Neutrophil (primary cell): Measurements from ENCODE around the gene EPHA5.

ENCODE experiments used
- H3K27ac ChIP-seq: fragments of 200-600 bp; sonication (generic); 2 replicates; pipeline ENCODE4 v1.5.1; 2016; ENCODE audit warnings: mild to moderate bottlenecking, moderate library complexity
- H3K27me3 ChIP-seq: fragments of 200-600 bp; sonication (generic); 2 replicates; pipeline ENCODE4 v1.6.0; 2016; ENCODE audit warnings: mild to moderate bottlenecking
- H3K36me3 ChIP-seq: fragments of 200-600 bp; sonication (generic); 2 replicates; pipeline ENCODE4 v1.5.1; 2017
- H3K4me1 ChIP-seq, 2 experiments: fragments of 200-600 bp in 1 of 2; sonication (generic) in 1 of 2; 1 replicate in 1 of 2; 2 replicates in 1 of 2; pipeline versions ENCODE4 v1.5.1 to v1.6.1; 2013 to 2016; ENCODE audit warnings: low read depth in 1 of 2, low read length in 1 of 2, mild to moderate bottlenecking in 1 of 2, moderate library complexity in 1 of 2; ENCODE audit not compliant: control insufficient read depth in 1 of 2, insufficient read depth in 1 of 2
- H3K4me3 ChIP-seq, 2 experiments: fragments of 200-600 bp in 1 of 2; sonication (generic) in 1 of 2; 1 replicate in 1 of 2; 2 replicates in 1 of 2; pipeline ENCODE4 v1.5.1; 2013 to 2016; ENCODE audit warnings: low read depth in 1 of 2, low read length in 1 of 2, mild to moderate bottlenecking in 1 of 2, moderate library complexity in 1 of 2
- H3K9me3 ChIP-seq: fragments of 200-600 bp; sonication (generic); 2 replicates; pipeline ENCODE4 v1.5.1; 2016
- TF ChIP-seq, protein P1 (sequence below): fragments of 200-600 bp; sonication (generic); IDR thresholded peaks from 2 replicates; pipeline ENCODE4 v1.5.1; 2016; ENCODE audit warnings: antibody characterized with exemption

EPHA5 gene

DNA sequence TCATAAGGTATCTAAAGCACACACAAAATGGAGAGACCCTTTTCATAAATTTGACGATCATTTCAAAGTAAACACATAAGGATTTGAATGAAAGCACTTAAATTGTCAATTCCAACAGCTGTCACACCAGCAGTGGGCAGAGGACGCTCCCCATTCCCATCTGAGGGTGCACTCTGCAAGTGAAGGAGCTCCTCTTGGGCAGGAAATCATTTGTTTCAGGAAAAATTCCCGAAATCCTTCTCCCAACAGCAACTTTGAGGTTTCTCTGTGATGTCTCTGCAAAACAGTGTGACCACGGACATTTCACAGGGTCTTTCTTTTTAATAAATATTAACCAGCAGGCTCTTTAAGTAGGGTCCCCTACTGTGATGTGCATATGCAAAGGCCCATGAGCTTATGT, 111.0 kb downstream of the EPHA5 start:
- no peaks in the 10 kb centered on the region for H3K4me1 ChIP-seq
- H3K4me3 ChIP-seq = no peak overlapping the region
- no peaks in the 10 kb centered on the region for H3K9me3 ChIP-seq
- TF ChIP-seq, protein P1, sequence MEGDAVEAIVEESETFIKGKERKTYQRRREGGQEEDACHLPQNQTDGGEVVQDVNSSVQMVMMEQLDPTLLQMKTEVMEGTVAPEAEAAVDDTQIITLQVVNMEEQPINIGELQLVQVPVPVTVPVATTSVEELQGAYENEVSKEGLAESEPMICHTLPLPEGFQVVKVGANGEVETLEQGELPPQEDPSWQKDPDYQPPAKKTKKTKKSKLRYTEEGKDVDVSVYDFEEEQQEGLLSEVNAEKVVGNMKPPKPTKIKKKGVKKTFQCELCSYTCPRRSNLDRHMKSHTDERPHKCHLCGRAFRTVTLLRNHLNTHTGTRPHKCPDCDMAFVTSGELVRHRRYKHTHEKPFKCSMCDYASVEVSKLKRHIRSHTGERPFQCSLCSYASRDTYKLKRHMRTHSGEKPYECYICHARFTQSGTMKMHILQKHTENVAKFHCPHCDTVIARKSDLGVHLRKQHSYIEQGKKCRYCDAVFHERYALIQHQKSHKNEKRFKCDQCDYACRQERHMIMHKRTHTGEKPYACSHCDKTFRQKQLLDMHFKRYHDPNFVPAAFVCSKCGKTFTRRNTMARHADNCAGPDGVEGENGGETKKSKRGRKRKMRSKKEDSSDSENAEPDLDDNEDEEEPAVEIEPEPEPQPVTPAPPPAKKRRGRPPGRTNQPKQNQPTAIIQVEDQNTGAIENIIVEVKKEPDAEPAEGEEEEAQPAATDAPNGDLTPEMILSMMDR = no peak
- H3K36me3 ChIP-seq = no peaks in the 10 kb centered on the region
- H3K27me3 ChIP-seq = no peaks in the 10 kb centered on the region
- H3K27ac ChIP-seq = no peak overlapping the region

DNA sequence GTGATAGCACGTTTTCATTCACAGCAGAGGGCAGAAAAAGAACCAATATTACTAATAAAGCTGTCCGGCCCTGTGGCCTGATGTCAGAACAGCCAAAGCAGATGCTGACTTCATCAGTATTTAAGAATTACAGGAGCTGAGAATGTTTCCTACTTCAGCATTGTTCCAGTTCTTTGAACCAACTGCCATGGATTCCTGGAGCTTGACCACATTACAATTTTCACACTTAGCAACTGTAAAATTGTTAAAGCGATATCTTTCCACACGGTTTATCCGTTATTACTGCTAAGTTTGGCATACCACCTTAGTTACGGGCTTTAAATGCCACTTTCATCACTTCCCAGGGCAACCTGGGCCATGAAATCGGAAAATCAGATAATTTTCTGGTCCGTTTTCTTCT, 118.2 kb downstream of the EPHA5 start:
- Histone ChIP-seq H3K4me1 (no peaks in the 10 kb centered on the region), H3K27me3 (no peaks in the 10 kb centered on the region), H3K4me3 (no peak overlapping the region), H3K36me3 (no peaks in the 10 kb centered on the region), H3K9me3 (no peaks in the 10 kb centered on the region), H3K27ac (no peak overlapping the region)
- TF ChIP-seq, protein P1 = no peak

DNA sequence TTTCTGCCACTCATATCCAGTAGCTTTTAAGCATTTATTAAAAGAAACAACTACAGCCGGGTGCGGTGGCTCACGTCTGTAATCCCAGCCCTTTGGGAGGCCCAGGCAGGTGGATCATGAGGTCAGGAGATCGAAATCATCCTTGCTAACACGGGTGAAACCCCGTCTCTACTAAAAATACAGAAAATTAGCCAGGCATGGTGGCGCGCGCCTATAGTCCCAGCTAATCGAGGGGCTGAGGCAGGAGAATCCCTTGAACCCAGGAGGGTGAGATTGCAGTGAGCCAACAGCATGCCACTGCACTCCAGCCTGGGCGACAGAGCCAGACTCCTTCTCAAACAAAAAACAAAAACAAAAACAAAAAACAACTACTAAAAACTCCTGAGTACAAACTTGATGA, 119.8 kb downstream of the EPHA5 start:
- H3K27me3 ChIP-seq = no peaks in the 10 kb centered on the region
- H3K36me3 ChIP-seq = no peaks in the 10 kb centered on the region
- TF ChIP-seq, protein P1 = no peak
- no peaks in the 10 kb centered on the region for H3K4me1 ChIP-seq
- H3K9me3 ChIP-seq = no peaks in the 10 kb centered on the region
- no peak overlapping the region for H3K4me3 ChIP-seq
- no peak overlapping the region for H3K27ac ChIP-seq

DNA sequence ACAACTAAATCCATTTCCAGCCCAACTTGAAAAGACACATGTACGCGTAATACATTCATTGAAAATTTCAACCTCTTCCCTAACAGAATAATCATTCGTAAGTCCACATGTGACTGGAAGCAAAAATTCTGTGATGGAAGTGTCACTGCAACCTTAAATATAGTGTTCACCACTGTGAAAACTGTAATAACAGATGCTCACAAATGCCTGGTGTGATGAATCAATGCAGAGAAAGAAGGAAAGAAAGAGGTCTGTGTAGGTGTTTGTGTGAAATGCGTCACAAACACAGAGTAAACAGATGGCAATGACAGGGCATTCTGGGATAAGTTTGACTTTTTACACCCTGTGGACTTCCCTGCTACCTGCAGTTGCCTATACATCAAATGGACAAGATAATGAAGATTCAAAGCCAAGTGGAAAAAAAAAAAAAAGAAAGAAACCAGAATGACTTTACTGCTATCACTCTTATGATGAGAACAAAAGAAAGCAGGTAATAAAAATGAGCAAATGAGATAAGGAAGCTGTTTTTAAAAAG, 123.3 kb downstream of the EPHA5 start:
- TF ChIP-seq, protein P1 = no peak
- H3K9me3 ChIP-seq = no peaks in the 10 kb centered on the region
- H3K4me3 ChIP-seq = no peak overlapping the region
- no peak overlapping the region for H3K27ac ChIP-seq
- no peaks in the 10 kb centered on the region for H3K27me3 ChIP-seq
- H3K4me1 ChIP-seq = no peaks in the 10 kb centered on the region
- H3K36me3 ChIP-seq = no peaks in the 10 kb centered on the region

DNA sequence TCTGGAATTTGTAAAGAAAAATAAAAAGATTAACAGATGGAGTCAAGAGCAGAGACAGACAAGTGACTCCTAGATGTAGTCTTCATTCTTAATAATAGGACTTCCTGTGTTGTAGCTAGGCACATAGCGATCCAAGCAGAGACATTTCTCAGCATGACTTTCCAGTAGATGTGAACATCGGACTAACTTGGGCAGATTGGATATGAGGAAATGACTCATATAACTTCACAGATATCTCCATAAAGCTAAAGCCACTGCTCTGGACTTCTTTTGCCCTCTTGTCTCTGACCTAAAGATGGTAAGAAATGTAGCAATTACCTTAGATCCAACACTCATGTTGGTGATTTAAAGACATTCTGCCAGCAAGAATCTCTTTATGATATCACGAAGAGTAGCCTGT, 131.7 kb downstream of the EPHA5 start:
- no peaks in the 10 kb centered on the region for H3K4me1 ChIP-seq
- no peak overlapping the region for H3K4me3 ChIP-seq
- H3K36me3 ChIP-seq = no peaks in the 10 kb centered on the region
- TF ChIP-seq, protein P1 = no peak
- H3K27ac ChIP-seq = no peak overlapping the region
- H3K27me3 ChIP-seq = no peaks in the 10 kb centered on the region
- H3K9me3 ChIP-seq = no peaks in the 10 kb centered on the region

DNA sequence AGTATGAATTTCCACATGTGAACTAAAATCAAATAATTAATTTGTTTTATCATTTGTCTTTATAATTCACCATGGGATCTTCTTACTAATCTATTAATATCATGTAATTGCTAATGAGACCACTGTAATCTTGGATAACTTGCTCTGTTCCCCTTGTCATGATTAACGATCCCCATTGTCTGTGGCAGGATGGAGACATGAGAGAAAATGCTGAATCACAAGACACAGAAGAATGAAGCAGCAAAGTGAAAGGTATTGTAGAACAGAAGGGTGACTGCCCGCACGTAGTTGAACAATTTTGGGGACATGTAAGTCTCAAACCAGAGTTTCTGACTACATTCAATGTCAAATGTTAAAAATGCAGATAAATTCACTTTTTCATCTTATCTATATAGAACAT, 135.2 kb downstream of the EPHA5 start:
- H3K9me3 ChIP-seq = no peaks in the 10 kb centered on the region
- no peak overlapping the region for H3K27ac ChIP-seq
- H3K27me3 ChIP-seq = no peaks in the 10 kb centered on the region
- no peaks in the 10 kb centered on the region for H3K4me1 ChIP-seq
- TF ChIP-seq, protein P1 = no peak
- H3K4me3 ChIP-seq = no peak overlapping the region
- no peaks in the 10 kb centered on the region for H3K36me3 ChIP-seq
